Measurements from ENCODE around the gene TAF11L11.
"Not testable (repeated sequence)": the region's sequence is repeated elsewhere in the genome, so short reads cannot be mapped to it uniquely, and the experiment has no call there.

The TAF11L11 gene

GRCh38 chr5:17603880-17604279, at the start of gene TAF11L11:
Gene TAF11L11 (plus strand): TSS chr5:17604183.
- not testable (repeated sequence) for DNase-seq (ENCODE audit: low read depth)

DNA sequence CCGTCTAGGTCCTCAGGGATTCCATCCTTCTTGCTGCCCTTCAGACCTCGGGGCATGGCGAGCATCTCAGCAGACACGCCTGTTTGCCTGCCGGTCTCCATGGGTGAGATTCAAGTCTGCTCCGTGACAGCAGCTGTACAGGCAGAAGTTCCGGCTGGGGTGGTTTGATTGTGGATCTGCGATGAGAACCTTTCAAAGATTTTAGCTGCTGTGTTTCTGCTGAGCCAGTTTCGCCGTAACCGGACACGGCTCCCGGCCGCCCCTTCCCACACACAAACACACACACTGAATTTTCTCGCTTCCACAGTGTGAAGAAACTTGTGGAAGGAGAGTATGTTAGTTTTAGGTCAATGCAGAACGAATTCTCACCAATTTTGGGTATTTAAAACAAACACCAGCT, 18.3 kb upstream of the TAF11L11 start, which contains the start of gene TAF11L7:
TAF11L7 (minus strand) TSS at position 101 of the 400 bp plus-strand sequence.
- not testable (repeated sequence) for DNase-seq (ENCODE audit: low read depth)

GRCh38 chr5:17590860-17591259, 13.1 kb upstream of the TAF11L11 start, which contains the start of gene TAF11L8:
Gene TAF11L8 (minus strand): TSS chr5:17590960.
- DNase-seq (ENCODE audit: low read depth) = not testable (repeated sequence)

GRCh38 chr5:17594255-17594654, 9.7 kb upstream of the TAF11L11 start, which contains the start of gene TAF11L9:
Gene TAF11L9 (minus strand): TSS chr5:17594394.
- DNase-seq (ENCODE audit: low read depth) = not testable (repeated sequence)

DNA sequence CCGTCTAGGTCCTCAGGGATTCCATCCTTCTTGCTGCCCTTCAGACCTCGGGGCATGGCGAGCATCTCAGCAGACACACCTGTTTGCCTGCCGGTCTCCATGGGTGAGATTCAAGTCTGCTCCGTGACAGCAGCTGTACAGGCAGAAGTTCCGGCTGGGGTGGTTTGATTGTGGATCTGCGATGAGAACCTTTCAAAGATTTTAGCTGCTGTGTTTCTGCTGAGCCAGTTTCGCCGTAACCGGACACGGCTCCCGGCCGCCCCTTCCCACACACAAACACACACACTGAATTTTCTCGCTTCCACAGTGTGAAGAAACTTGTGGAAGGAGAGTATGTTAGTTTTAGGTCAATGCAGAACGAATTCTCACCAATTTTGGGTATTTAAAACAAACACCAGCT, 6.3 kb upstream of the TAF11L11 start, which contains the start of gene TAF11L10:
TAF11L10 (minus strand) TSS at position 101 of the 400 bp plus-strand sequence.
- DNase-seq (ENCODE audit: low read depth) = not testable (repeated sequence)

GRCh38 chr5:17604951-17605350, 968 bp downstream of the TAF11L11 start:
- no peak for DNase-seq (ENCODE audit: low read depth)

- not testable (repeated sequence) for DNase-seq (ENCODE audit: low read depth)
These were observed 3.5 kb downstream of the TAF11L11 start for GRCh38 chr5:17607461-17607860.

DNA sequence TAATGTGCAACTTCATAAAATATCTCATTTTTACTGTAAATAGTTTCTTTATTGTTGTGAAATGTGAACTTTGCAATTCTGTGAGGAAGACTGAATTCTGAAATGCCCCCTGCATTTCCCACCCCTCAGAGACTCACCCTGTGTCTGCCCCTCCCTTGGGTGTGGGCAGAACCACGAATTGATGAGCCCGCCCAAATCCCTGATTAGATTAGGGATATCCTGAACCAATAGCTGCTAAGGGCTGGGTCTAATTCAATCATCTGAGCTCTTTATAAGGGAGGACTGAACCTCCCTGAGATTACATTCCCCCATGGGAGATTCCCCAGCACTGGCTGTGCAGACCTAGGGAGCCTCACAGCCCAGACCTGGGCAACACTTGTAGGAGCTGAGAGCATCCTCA, 6.1 kb downstream of the TAF11L11 start, which contains the start of gene TAF11L12:
TAF11L12 (plus strand) TSS at position 301 of the 400 bp plus-strand sequence.
- not testable (repeated sequence) for DNase-seq (ENCODE audit: low read depth)

- no peak for DNase-seq (ENCODE audit: low read depth)
These were observed 11.1 kb downstream of the TAF11L11 start for GRCh38 chr5:17614872-17615605.

GRCh38 chr5:17619354-17619753, 15.4 kb downstream of the TAF11L11 start:
- DNase-seq (ENCODE audit: low read depth) = no peak

- no peak for DNase-seq (ENCODE audit: low read depth)
These were observed 16.6 kb downstream of the TAF11L11 start for GRCh38 chr5:17620627-17621026.

- no peak for DNase-seq (ENCODE audit: low read depth)
These were observed 21.7 kb downstream of the TAF11L11 start for GRCh38 chr5:17625686-17626085.

DNA sequence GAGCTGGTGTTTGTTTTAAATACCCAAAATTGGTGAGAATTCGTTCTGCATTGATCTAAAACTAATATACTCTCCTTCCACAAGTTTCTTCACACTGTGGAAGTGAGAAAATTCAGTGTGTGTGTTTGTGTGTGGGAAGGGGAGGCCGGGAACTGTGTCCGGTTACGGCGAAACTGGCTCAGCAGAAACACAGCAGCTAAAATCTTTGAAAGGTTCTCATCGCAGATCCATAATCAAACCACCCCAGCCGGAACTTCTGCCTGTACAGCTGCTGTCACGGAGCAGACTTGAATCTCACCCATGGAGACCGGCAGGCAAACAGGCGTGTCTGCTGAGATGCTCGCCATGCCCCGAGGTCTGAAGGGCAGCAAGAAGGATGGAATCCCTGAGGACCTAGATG, 27.8 kb downstream of the TAF11L11 start, which contains the start of gene TAF11L13:
TAF11L13 (plus strand) TSS at position 301 of the 400 bp plus-strand sequence.
- DNase-seq (ENCODE audit: low read depth) = not testable (repeated sequence)

- DNase-seq (ENCODE audit: low read depth) = no peak
These were observed 30.2 kb downstream of the TAF11L11 start, which contains the start of gene TAF11L14 for GRCh38 chr5:17634160-17634559. Gene TAF11L14 (plus strand): TSS chr5:17634460.

DNA sequence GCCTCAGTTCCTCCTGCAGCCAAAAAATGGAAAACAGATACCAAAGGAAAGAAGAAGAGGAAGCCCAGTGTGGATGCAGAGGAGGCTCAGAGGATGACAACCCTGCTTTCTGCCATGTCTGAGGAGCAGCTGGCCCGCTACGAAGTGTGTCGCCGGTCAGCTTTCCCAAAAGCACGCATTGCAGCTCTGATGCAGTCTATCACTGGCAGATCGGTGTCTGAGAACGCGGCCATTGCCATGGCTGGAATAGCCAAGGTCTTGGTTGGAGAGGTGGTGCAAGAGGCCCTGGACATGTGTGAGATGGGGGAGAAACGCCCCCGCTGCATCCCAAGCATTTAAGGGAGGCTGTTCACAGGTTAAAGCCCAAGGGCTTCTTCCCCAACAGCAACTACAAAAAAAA, 45.2 kb downstream of the TAF11L11 start:
- not testable (repeated sequence) for DNase-seq (ENCODE audit: low read depth)

DNA sequence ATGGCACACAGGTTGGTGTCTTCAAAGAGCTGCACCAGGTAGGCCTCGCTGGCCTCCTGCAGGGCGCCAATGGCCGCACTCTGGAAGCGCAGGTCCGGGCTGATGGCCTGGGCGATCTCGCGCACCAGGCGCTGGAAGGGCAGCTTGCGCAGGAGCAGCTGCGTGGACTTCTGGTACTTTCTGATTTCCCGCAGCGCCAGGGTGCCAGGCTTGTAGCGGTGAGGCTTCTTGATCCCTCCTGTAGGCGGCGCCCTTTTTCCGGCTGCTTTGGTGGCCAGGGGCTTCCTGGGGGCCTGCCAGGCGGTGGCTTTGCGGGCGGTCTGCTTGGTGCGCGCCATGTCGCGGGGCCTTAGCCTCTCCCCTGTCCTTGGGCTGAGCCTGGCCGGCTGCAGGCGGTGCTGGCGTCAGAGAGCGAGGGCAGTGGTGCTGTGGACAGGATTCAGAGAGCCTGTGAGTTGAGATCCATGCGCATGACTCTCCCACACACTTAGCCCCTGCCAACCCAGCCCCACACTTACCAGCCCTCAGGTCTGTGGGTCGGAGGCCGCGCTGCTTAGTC, 51.3 kb downstream of the TAF11L11 start:
- DNase-seq (ENCODE audit: low read depth) = not testable (repeated sequence)

Measured in stimulated activated CD8-positive, alpha-beta memory T cell treated with anti-CD3 and anti-CD28 coated beads, Interleukin-15, amount 100 ng/mL, for 1 hour (primary cell).